ENCODE results near the gene TBL3. TPM values are rescaled to one million over a fixed set of nuclear protein-coding genes. Genes with fewer than 3 reads are reported as not detected.
A peak's percentile ranks its signal among the peaks of the same experiment; 100 is the strongest.
"Not testable (repeated sequence)": the region's sequence is repeated elsewhere in the genome, so short reads cannot be mapped to it uniquely, and the experiment has no call there.

Gene TBL3
- total RNA-seq, 2 experiments from 2014 or later, result 27.7 to 28.7 TPM

DNA sequence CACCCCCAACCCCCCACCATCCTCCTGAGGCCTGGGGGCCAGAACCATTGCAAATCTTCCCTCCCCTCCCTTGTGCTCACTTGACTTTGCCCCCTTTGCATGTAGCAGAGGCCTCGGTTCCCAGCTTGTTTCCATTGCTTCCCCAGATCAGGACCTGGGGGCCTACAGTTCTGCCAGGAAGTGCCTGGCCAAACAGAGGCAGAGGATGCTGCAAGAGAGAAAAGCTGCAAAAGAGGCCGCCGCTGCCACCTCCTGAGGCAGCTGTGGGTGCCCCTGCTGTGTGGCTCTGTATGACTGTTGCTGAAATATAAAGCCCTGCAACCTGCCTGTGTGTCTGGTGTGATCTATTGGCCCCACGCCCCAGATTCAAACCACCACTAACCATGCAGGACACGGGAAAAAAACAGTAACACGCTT is 10.2 kb upstream of the TBL3 start:
- POLR2A ChIA-PET, result interaction anchor here (0.9 to 9.7 kb wide), 10 partner anchors 9 to 541 kb away, joined by 3 to 149 read pairs (median 6); partner anchors contain the start of genes EME2, GFER, MRPS34 and MSRB1
- peak; percentile 52 for DNase-seq
- CTCF ChIA-PET, result no interaction called here
- peaks cover 51% of the 10 kb centered on the region for H3K36me3 Mint-ChIP-seq (ENCODE audit: low read depth)
- no peaks in the 10 kb centered on the region for H3K9me3 Mint-ChIP-seq
- peak overlapping the region; percentile 84 for H3K4me3 Mint-ChIP-seq
- peaks cover 51% of the 10 kb centered on the region for H3K4me1 Mint-ChIP-seq
- peaks cover 2% of the 10 kb centered on the region for H3K27me3 Mint-ChIP-seq
- H3K27ac Mint-ChIP-seq, result peak overlapping the region; percentile 95

DNA sequence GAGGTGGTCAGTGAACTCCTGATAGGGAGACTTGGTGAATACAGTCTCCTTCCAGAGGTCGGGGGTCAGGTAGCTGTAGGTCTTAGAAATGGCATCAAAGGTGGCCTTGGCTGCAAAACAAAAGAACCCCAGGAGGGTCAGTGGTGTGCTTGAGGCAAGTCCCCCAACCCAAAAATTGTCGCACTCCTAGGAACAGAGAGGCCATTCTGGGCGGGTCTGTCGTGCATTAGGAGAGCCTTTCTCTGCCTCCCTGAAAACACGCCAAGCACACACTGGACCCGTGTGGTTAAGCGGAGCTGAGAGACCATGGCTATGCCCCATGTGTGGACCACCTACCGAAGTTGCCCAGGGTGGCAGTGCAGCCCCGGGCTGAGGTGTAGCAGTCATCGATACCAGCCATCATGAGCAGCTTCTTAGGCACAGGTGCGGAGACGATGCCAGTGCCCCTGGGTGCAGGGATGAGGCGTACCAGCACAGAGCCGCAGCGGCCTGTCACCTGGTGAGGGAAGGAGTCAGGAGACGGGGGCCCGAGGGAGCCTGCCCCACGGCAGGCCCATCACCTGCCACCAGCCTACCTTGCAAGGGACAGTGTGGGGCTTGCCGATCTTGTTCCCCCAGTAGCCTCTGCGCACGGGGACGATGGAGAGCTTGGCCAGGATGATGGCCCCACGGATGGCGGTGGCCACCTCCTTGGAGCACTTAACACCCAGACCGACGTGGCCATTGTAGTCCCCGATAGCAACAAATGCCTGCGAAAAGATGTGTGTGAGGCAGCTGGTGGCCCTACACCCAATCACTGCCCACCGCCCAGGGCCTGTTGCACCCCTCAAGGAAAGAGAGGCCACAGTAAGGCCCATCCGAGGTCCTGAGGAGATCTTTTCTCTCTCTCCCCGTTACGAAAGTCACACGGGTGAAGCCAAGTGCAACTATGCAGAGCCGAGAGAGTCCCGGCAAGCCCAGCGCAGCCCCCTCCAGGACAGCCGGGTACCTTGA is 9.4 kb upstream of the TBL3 start:
- POLR2A ChIA-PET, result interaction anchor here (0.9 to 9.7 kb wide), 12 partner anchors 9 to 541 kb away, joined by 3 to 149 read pairs (median 10); partner anchors contain the start of genes EME2, GFER, MRPS34 and MSRB1
- H3K4me1 Mint-ChIP-seq, result peaks cover 55% of the 10 kb centered on the region
- not testable (repeated sequence) for H3K27me3 Mint-ChIP-seq, H3K9me3 Mint-ChIP-seq, DNase-seq
- H3K27ac Mint-ChIP-seq, result peak overlapping the region; percentile 95
- CTCF ChIA-PET, result interaction anchor here (1.2 kb wide), 1 partner anchor 42 kb away, joined by 3 read pairs; no protein-coding TSS in a partner anchor
- H3K4me3 Mint-ChIP-seq, result peak overlapping the region; percentile 84
- H3K36me3 Mint-ChIP-seq (ENCODE audit: low read depth), result peaks cover 53% of the 10 kb centered on the region

DNA sequence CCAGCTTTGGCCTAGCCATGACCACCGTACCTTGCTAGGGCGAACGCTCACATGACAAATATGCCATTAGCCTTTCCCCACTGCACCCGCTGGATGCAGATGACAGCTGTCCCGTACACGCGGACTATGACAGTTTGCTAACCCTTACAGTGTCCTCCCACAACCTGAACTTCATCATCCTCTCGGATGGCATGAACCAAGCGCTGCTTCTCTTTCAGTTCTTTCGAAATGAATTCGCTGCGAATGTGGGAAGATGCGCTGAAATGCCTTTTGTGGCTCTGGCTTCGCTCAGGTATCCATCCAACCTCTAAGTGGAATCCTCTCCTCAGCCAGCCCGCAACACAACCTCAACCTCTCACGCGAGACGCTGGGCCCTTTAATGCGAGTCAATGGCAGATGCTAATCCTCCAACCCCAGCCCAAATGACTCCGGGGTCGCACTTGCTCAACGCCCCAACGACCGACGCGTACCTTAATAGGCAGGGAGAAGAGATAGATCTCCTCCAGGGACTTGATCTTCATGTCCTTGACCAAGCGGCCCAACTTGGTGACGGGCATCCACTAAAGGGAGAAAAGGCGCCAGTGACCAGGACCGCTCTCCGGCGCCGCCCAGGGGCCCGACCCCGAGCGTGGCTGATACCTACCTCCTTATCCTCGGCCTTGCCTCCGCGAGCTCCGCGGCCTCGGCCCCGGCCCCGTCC is 7.9 kb upstream of the TBL3 start:
- Mint-ChIP-seq H3K4me3 (peak overlapping the region; percentile 84), H3K9me3 (no peaks in the 10 kb centered on the region), H3K27ac (peak overlapping the region; percentile 95), H3K4me1 (peaks cover 57% of the 10 kb centered on the region), H3K27me3 (no peaks in the 10 kb centered on the region), H3K36me3 (ENCODE audit: low read depth) (peaks cover 53% of the 10 kb centered on the region)
- CTCF ChIA-PET, result interaction anchor here (1.0 to 2.6 kb wide), 5 partner anchors 21 to 177 kb away, joined by 3 to 12 read pairs (median 3); partner anchors contain the start of gene MSRB1
- POLR2A ChIA-PET, result interaction anchor here (0.8 to 9.7 kb wide), 32 partner anchors 7 to 1284 kb away, joined by 3 to 149 read pairs (median 6); partner anchors contain the start of genes ECI1, EME2, FAHD1 and GFER
- peak; percentile 58 for DNase-seq

DNA sequence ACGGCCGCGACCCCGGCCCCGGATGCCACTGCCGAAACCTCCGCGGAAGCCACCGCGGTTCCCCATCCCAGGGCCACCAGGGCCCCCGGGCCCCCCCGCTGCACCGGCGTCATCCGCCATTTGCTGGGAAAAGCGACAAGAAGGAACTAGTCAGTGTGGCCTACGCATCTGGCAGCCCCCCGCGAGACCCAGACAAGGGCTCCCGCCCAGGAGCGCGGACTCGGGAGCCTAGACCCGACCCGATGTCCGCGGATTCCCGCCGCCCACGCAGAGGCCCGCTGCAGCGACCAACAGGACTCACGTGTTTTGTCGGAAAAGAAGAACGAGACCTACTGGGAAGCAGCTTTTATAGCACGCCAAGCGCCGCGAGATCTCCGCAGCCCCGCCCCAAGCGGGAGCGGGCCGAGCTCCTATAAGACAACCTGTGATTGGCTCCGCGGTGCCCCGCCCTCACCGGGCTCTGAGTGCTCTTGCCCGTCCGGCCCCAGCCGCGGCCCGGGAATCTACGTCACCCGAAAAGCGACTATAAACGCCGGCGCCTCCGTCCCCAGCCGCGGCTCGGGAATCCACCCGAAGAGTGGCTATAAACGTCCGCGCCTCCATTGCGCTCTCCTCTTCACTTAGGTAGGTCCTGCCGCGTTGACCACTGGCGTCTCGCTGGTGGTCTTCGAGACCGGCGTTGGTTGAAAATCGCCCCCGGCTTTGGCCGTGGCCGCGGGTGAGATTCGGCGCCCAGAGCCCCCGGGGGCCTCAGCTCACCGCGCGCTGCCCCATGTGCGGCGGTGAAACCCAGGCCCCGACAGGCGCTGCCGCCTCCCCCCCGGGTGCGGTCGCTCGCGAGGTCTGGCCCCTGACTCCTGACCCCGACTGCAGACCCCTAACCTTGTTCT is 7.1 kb upstream of the TBL3 start, which contains the start of gene RPS2:
Gene RPS2, minus strand, starts transcription at position 321 of the 890 bp plus-strand sequence. Its CDS starts 201 bp downstream, at position 120.
- DNase-seq, result peak; percentile 99
- Mint-ChIP-seq H3K9me3 (no peaks in the 10 kb centered on the region), H3K27me3 (no peaks in the 10 kb centered on the region), H3K36me3 (ENCODE audit: low read depth) (peaks cover 53% of the 10 kb centered on the region), H3K4me3 (peak within 1 kb of the TSS; percentile 84), H3K4me1 (peaks cover 54% of the 10 kb centered on the region), H3K27ac (peak within 1 kb of the TSS; percentile 95)
- CTCF ChIA-PET, result interaction anchor here (0.7 to 2.6 kb wide), 5 partner anchors 9 to 182 kb away, joined by 3 to 12 read pairs (median 4); partner anchors contain the start of genes MSRB1, NUBP2 and SPSB3
- POLR2A ChIA-PET, result interaction anchor here (0.7 to 9.7 kb wide), 32 partner anchors 9 to 1284 kb away, joined by 3 to 149 read pairs (median 6); partner anchors contain the start of genes CHTF18, ECI1, EME2 and FAHD1

DNA sequence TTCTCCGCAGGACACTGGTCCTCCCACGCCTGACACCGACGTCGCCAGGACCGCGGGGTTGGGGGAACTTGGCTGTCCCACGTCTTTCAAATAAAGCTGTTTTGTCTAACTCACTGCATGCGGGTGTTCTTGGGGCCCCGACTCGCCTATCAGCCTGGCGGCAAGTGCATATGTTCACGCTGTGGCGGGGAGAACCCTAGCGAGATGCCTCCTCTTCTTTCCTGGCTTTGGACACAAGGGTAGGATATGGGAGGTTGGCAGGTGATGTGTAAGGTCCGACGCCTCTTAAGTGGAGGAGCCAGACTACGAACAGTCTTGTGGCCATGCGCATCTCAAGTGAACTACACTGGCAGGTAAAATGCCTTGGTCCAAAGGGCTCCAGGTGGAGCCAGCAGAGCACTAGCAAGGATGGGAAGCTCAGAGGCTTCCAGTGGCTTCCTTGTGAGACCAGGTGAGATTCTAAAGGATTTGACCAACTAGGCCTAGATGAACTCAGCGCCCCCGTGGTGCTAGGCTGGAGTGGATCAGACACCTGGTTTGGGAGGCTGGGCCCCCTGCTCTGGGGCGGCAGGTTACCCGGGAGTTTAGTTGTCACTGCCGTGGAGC is 6.4 kb upstream of the TBL3 start:
- peak overlapping the region; percentile 84 for H3K4me3 Mint-ChIP-seq
- DNase-seq, result no peak
- H3K36me3 Mint-ChIP-seq (ENCODE audit: low read depth), result peaks cover 51% of the 10 kb centered on the region
- ChIA-PET POLR2A (interaction anchor here (0.7 to 9.7 kb wide), 24 partner anchors 8 to 1285 kb away, joined by 3 to 149 read pairs (median 9); partner anchors contain the start of genes CHTF18, EME2, FAHD1 and GFER), CTCF (interaction anchor here (0.7 to 2.6 kb wide), 5 partner anchors 10 to 183 kb away, joined by 3 to 12 read pairs (median 4); partner anchors contain the start of genes MSRB1, NUBP2 and SPSB3)
- H3K27ac Mint-ChIP-seq, result peak overlapping the region; percentile 92
- H3K9me3 Mint-ChIP-seq, result no peaks in the 10 kb centered on the region
- H3K27me3 Mint-ChIP-seq, result no peaks in the 10 kb centered on the region
- H3K4me1 Mint-ChIP-seq, result peaks cover 53% of the 10 kb centered on the region

DNA sequence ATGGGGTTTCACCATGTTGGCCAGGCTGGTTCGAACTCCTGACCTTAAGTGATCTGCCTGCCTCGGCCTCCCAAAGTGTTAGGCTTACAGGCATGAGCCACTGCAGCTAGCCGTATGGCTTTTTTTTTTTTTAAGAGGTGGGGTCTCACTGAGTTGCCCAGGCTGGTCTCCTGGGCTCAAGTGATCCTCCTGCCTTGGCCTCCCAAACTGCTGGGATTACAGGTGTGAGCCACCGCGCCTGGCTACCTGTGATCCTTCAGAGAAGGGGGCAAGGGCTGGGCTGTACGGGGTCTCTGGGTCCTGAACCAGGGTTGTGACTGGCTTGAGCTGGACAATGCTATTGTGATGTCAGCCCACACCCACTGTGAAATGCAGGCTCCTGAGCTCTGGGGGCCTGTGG is 5.4 kb upstream of the TBL3 start, which contains the start of gene RNF151:
Gene RNF151, plus strand, starts transcription at position 397 of the 400 bp plus-strand sequence. CDS start 26 bp downstream, outside the sequence.
- peak within 1 kb of the TSS; percentile 92 for H3K27ac Mint-ChIP-seq
- ChIA-PET POLR2A (interaction anchor here (2.2 to 9.7 kb wide), 6 partner anchors 12 to 188 kb away, joined by 11 to 149 read pairs (median 33); partner anchors contain the start of genes GFER, MSRB1, NOXO1 and RPL3L), CTCF (interaction anchor here (2.2 to 2.6 kb wide), 2 partner anchors 23 to 174 kb away, joined by 10 to 12 read pairs; partner anchors contain the start of gene MSRB1)
- H3K4me1 Mint-ChIP-seq, result peaks cover 51% of the 10 kb centered on the region
- no peak for DNase-seq
- H3K4me3 Mint-ChIP-seq, result peak within 1 kb of the TSS; percentile 84
- H3K36me3 Mint-ChIP-seq (ENCODE audit: low read depth), result peaks cover 43% of the 10 kb centered on the region
- no peaks in the 10 kb centered on the region for H3K27me3 Mint-ChIP-seq
- no peaks in the 10 kb centered on the region for H3K9me3 Mint-ChIP-seq

DNA sequence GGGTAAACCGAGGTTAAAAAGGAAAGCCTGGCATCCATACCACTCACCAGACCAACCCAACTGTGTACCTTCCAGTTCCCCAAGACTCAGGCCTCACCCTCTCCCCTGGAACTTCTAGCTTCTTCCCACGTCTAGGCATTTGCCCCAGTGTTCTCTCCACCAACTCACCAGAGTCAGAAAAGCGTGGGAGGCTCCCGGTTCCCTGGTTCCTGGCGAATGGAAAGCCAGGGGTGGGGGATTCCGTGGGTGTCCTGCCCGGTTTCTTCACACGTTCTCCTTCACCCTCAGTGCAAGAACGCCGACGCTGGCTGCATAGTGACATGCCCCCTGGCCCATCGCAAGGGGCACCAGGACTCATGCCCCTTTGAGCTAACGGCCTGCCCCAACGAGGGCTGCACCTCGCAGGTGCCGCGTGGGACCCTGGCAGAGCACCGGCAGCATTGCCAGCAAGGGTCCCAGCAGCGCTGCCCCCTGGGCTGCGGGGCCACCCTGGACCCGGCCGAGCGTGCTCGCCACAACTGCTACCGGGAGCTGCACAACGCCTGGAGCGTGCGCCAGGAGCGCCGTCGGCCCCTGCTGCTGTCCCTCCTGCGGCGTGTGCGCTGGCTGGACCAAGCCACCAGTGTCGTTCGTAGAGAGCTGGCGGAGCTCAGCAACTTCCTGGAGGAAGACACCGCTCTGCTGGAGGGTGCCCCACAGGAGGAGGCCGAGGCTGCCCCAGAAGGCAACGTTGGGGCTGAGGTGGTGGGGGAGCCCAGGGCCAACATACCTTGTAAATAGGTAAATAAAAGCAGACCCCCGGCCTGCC is 3.5 kb upstream of the TBL3 start:
- H3K27me3 Mint-ChIP-seq, result no peaks in the 10 kb centered on the region
- ChIA-PET POLR2A (interaction anchor here (9.7 kb wide), 1 partner anchor 12 kb away, joined by 149 read pairs; the partner anchor contains the start of genes GFER and NOXO1), CTCF (no interaction called here)
- H3K4me3 Mint-ChIP-seq, result no peak overlapping the region
- no peak overlapping the region for H3K27ac Mint-ChIP-seq
- peaks cover 31% of the 10 kb centered on the region for H3K36me3 Mint-ChIP-seq (ENCODE audit: low read depth)
- H3K9me3 Mint-ChIP-seq, result no peaks in the 10 kb centered on the region
- H3K4me1 Mint-ChIP-seq, result peaks cover 47% of the 10 kb centered on the region
- no peak for DNase-seq

DNA sequence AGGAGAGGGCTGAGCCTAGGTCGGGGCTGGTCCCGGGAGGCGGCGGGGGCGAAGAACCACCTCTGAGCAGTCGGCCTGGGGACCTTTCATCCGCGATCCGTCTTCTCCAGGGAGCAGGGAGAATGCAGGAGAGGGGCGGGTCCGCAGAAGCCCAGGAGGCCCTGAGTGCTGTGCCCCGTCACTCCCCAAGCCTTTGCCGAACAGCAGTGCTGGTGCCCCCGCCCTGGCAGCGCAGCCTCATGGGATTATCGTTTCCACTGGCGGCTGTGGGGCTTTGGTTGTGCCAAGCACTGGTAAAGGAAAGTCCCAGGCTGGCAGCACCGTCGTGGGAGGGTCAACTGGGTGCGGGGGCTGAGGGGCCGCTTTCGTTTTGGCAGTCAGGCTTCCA is 631 bp downstream of the TBL3 start:
- Mint-ChIP-seq H3K36me3 (ENCODE audit: low read depth) (peaks cover 20% of the 10 kb centered on the region), H3K27ac (peak overlapping the region; percentile 95), H3K4me3 (peak overlapping the region; percentile 90), H3K4me1 (peaks cover 31% of the 10 kb centered on the region), H3K9me3 (no peaks in the 10 kb centered on the region), H3K27me3 (no peaks in the 10 kb centered on the region)
- ChIA-PET CTCF (interaction anchor here (0.8 to 2.3 kb wide), 2 partner anchors 32 to 168 kb away, joined by 3 to 8 read pairs; no protein-coding TSS in a partner anchor), POLR2A (interaction anchor here (0.7 to 3.9 kb wide), 10 partner anchors 8 to 190 kb away, joined by 3 to 48 read pairs (median 6); partner anchors contain the start of genes GFER, NDUFB10, NOXO1 and NUBP2)
- DNase-seq, result peak; percentile 28

DNA sequence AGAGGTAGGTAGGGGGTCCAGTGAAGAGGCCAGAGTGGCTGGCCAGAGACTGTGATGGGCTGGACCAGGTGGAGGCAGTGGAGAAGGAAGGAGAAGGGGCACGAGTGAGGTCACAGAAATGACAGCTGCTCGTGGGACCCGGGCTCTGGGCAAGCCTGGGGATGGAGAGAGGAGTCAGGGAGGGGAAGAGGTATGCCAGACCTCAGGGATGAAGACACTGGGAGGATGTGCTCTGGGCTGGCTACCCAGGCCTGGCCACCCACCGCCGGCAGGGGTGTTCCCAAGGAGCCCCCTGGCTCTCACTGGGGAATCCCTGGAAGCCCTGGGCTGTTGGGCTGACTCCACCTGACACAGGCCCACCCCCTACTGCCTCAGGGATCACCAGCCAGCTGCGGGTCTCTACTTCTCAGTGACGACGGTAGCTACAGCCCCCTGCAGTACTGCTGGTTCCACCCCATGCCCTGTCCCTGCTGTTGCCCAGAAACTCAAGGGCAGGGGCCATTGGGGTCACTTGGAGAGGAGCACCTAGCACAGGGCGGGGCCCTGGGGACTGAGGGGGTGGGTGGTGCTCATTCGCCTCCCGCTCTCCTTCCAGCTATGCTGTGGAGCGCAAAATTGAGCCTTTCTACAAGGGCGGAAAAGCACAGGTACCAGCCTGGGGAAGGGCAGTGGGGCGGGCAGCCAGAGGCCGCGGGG is 1.8 kb downstream of the TBL3 start:
- ChIA-PET CTCF (no interaction called here), POLR2A (interaction anchor here (0.8 to 3.9 kb wide), 3 partner anchors 9 to 11 kb away, joined by 3 to 47 read pairs (median 8); partner anchors contain the start of genes GFER and RPS2)
- H3K27me3 Mint-ChIP-seq, result no peaks in the 10 kb centered on the region

More for the DNA sequence above, 1.8 kb downstream of the TBL3 start:
- no peak overlapping the region for H3K4me3 Mint-ChIP-seq
- H3K36me3 Mint-ChIP-seq (ENCODE audit: low read depth), result peaks cover 23% of the 10 kb centered on the region
- H3K4me1 Mint-ChIP-seq, result peaks cover 29% of the 10 kb centered on the region
- H3K27ac Mint-ChIP-seq, result no peak overlapping the region
- no peaks in the 10 kb centered on the region for H3K9me3 Mint-ChIP-seq
- DNase-seq, result no peak

Measured in activated CD4-positive, alpha-beta memory T cell treated with anti-CD3 and anti-CD28 coated beads, Interleukin-2, amount 10 ng/mL, durations not matched to agents 7 days and 5 days (primary cell).